GM12878 (cell line): Measurements from ENCODE around the gene FAM53B. TPM values are rescaled to one million over a fixed set of nuclear protein-coding genes. Genes with fewer than 3 reads are reported as not detected.

ENCODE experiments used
- ATAC-seq: fragments of 200-7000 bp; cut with Tn5 transposase; 3 replicates; pipeline ENCODE4 v1.9.1; 2020; ENCODE audit warnings: mild to moderate bottlenecking, moderate library complexity
- BruUV-seq: library from RNA; stranded (reverse); fragments of 400-500 nt; replicated peaks from 2 replicates; lab custom pipeline; 2021; lab: Mats Ljungman, UMichigan
- CTCF ChIA-PET: fragments of 300-600 bp; sonication (Branson Sonifier 250); formaldehyde crosslinking; extraction: SDS; loops from one replicate; lab custom pipeline; 2021; ENCODE audit warnings: inconsistent platforms; lab: Yijun Ruan, JAX
- POLR2A ChIA-PET: fragments of 350-600 bp; formaldehyde crosslinking; extraction: SDS; loops from one replicate; lab custom pipeline; 2021; ENCODE audit warnings: inconsistent platforms; lab: Charles Lee
- RAD21 ChIA-PET: fragments of 300-600 bp; sonication (Branson Sonifier 250); formaldehyde crosslinking; loops from one replicate; lab custom pipeline; 2023; ENCODE audit warnings: antibody characterized with exemption; ENCODE audit not compliant: unreplicated experiment; lab: Charles Lee
- SMC1A ChIA-PET: fragments of 300-600 bp; sonication (Branson Sonifier 250); formaldehyde crosslinking; loops from one replicate; lab custom pipeline; 2023; ENCODE audit not compliant: unreplicated experiment, uncharacterized antibody; lab: Charles Lee
- DNase-seq: peaks from one replicate; pipeline ENCODE4 v3.0.0-alpha.2; 2011; ENCODE audit warnings: low read depth, low spot score
- FAIRE-seq: peaks from 3 replicates; lab custom pipeline; 2011; peaks lifted over from hg19 to GRCh38; lab: Jason Lieb, UNC
- H2AFZ ChIP-seq: 2 replicates; pipeline ENCODE4 v1.6.0; 2011; ENCODE audit warnings: low read depth, low read length, control low read depth; ENCODE audit not compliant: control insufficient read depth
- H3K27ac ChIP-seq: 2 replicates; pipeline ENCODE4 v1.5.1; 2011; ENCODE audit warnings: control low read depth; ENCODE audit not compliant: control insufficient read depth, insufficient read depth
- H3K27me3 ChIP-seq, 2 experiments: replicated peaks in 1 of 2; 2 replicates each; pipeline versions ENCODE4 v1.6.0 to v1.6.1; 2011; ENCODE audit warnings: low read length in 1 of 2; ENCODE audit not compliant: control insufficient read depth in 2 of 2, insufficient read depth in 2 of 2
- H3K36me3 ChIP-seq, 2 experiments: 2 replicates each; pipeline ENCODE4 v1.5.1; 2011; ENCODE audit warnings: low read length in 1 of 2; ENCODE audit not compliant: control insufficient read depth in 2 of 2, insufficient read depth in 2 of 2
- H3K4me1 ChIP-seq: 2 replicates; pipeline ENCODE4 v1.6.1; 2011; ENCODE audit warnings: mild to moderate bottlenecking, low read length, moderate library complexity, mixed read lengths; ENCODE audit not compliant: control insufficient read depth, insufficient read depth
- H3K4me2 ChIP-seq: 2 replicates; pipeline ENCODE4 v1.6.0; 2011; ENCODE audit warnings: control low read depth; ENCODE audit not compliant: control insufficient read depth, insufficient read depth
- H3K4me3 ChIP-seq: fragments of 200-600 bp; sonication (generic); 2 replicates; pipeline ENCODE4 v1.5.1; 2016
- H3K79me2 ChIP-seq: 2 replicates; pipeline ENCODE4 v1.6.0; 2011; ENCODE audit warnings: low read length; ENCODE audit not compliant: control insufficient read depth, insufficient read depth
- H3K9ac ChIP-seq: 2 replicates; pipeline ENCODE4 v1.8.0; 2011; ENCODE audit warnings: low read length, control low read depth, mixed read lengths; ENCODE audit not compliant: control insufficient read depth, insufficient read depth
- H3K9me3 ChIP-seq: replicated peaks from 3 replicates; pipeline ENCODE4 v1.5.1; 2011; ENCODE audit warnings: mild to moderate bottlenecking, low read length; ENCODE audit not compliant: control insufficient read depth, insufficient read depth
- H4K20me1 ChIP-seq: 2 replicates; pipeline ENCODE4 v1.6.0; 2011; ENCODE audit not compliant: control insufficient read depth, insufficient read depth
- BRCA1 ChIP-seq: IDR thresholded peaks from 2 replicates; pipeline ENCODE4 v1.6.1; 2011; ENCODE audit warnings: low read depth, low read length, improper control_type of control experiment
- CBX5 ChIP-seq: sonication (generic); IDR thresholded peaks from 2 replicates; pipeline ENCODE4 v1.6.1; 2016; ENCODE audit warnings: low read depth, moderate library complexity, mild to moderate bottlenecking, inconsistent platforms
- ELK1 ChIP-seq: IDR thresholded peaks from 2 replicates; pipeline ENCODE4 v1.6.1; 2012; ENCODE audit warnings: low read depth, low read length, improper control_type of control experiment
- POLR2AphosphoS5 ChIP-seq: IDR thresholded peaks from 2 replicates; pipeline ENCODE4 v1.6.1; 2011; ENCODE audit warnings: mild to moderate bottlenecking, low read length, inconsistent platforms
- REST ChIP-seq: IDR thresholded peaks from 2 replicates; pipeline ENCODE4 v1.6.1; 2012; ENCODE audit warnings: mild to moderate bottlenecking, low read depth, low read length
- SRF ChIP-seq, 2 experiments: IDR thresholded peaks; 2 replicates each; pipeline ENCODE4 v1.6.1; 2011; ENCODE audit warnings: low read depth in 2 of 2, low read length in 2 of 2, mild to moderate bottlenecking in 1 of 2, moderate library complexity in 1 of 2
- SUZ12 ChIP-seq: fragments of 200-600 bp; sonication (generic); IDR thresholded peaks from one replicate; pipeline ENCODE4 v1.6.1; 2018; ENCODE audit warnings: antibody characterized with exemption, mild to moderate bottlenecking; ENCODE audit not compliant: unreplicated experiment
- TBL1XR1 ChIP-seq: IDR thresholded peaks from 2 replicates; pipeline ENCODE4 v1.6.1; 2012; ENCODE audit warnings: low read depth, low read length, improper control_type of control experiment
- ZNF622 ChIP-seq: fragments of 450-650 bp; IDR thresholded peaks from 2 replicates; pipeline ENCODE4 v1.6.1; 2017; ENCODE audit warnings: mild to moderate bottlenecking, inconsistent platforms
- WGBS: methylation state at CpG from one replicate; pipeline ENCODE4 v1.1.6; 2016; ENCODE audit warnings: low lambda C conversion rate; ENCODE audit not compliant: insufficient replicate concordance, insufficient coverage; ENCODE audit errors: missing lambda C conversion rate; 5-methylcytosine and 5-hydroxymethylcytosine counted together
- in situ Hi-C: fragments of 300-500 bp; cut with MboI; formaldehyde crosslinking; loops from 9 replicates; pipeline ENCODE4 v1.14.3; 2018; ENCODE audit warnings: mixed read lengths
- intact Hi-C: fragments of 100-400 bp; cut with micrococcal nuclease; formaldehyde crosslinking; loops from one replicate; pipeline ENCODE4 v1.14.2; 2022; ENCODE audit not compliant: unreplicated experiment
- polyA plus RNA-seq, 11 experiments: library from polyadenylated mRNA; depleted of rRNA in 4 of 11; unstranded in 6 of 11; stranded (reverse) in 5 of 11; fragments of >200 nt; fragmentation: Nextera tagmentation in 4 of 11; fragmentation: Illumina TruSeq in 1 of 11; extraction: Ambion mirVana in 4 of 11; extraction: Trizol in 1 of 11; gene quantifications; 1 replicate in 1 of 11; 2 replicates in 10 of 11; pipeline versions ENCODE4 v1.2.1 to v1.2.3, GENCODE V29; 2011 to 2016; ENCODE audit warnings: inconsistent platforms in 2 of 11, missing spikeins in 2 of 11, low read depth in 1 of 11
- total RNA-seq, 4 experiments: library from RNA; depleted of rRNA in 3 of 4; stranded (reverse); fragments of >200 nt in 3 of 4; fragmentation: Illumina TruSeq in 1 of 4; extraction: Trizol in 1 of 4; gene quantifications; 2 replicates each; pipeline versions ENCODE4 v1.2.1 to v1.2.3, GENCODE V29; 2013 to 2021

FAM53B gene
- total and polyA plus RNA-seq, 10 of the 15 experiments (the other 5 are each of a cell fraction or from before 2014, with no cell fraction given), result 0.05 to 26.3 (median 8.1) TPM

- TF ChIP-seq ELK1, result no peak
These were observed 38.8 kb downstream of the FAM53B start (continued) for GRCh38 chr10:124705381-124705740.

GRCh38 chr10:124704428-124705380, 39.5 kb downstream of the FAM53B start:
- no peak for TF ChIP-seq SRF (IDR thresholded peaks at IDR 0.05; ENCODE audit: low read depth in 2 of 2, low read length in 2 of 2)
- no peak for TF ChIP-seq POLR2AphosphoS5
- no peak for TF ChIP-seq REST
- no peak for TF ChIP-seq SUZ12
- no peak for TF ChIP-seq CBX5
- TF ChIP-seq BRCA1, result no peak
- TF ChIP-seq ZNF622, result no peak
- no peak for TF ChIP-seq TBL1XR1
- no peaks in the 10 kb centered on the region for H3K27me3 ChIP-seq
- no peak overlapping the region for H3K4me2 ChIP-seq
- BruUV-seq, result no TSS peak
- in situ Hi-C loops, result no loop called here
- CTCF ChIA-PET, result interaction anchor here (0.5 to 4.6 kb wide), 6 partner anchors 14 to 82 kb away, joined by 3 to 31 read pairs (median 3); partner anchors contain the start of gene FAM53B
- H3K36me3 ChIP-seq, result peaks cover 5 to 24% of the 10 kb centered on the region in 2 experiments; a peak in 3 of 4 replicates
- WGBS, result 63% methylated on average over 11 of the region's 11 CpGs
- H3K4me3 ChIP-seq, result no peak overlapping the region
- RAD21 ChIA-PET, result interaction anchor here (1.3 to 14.0 kb wide), 7 partner anchors 8 to 122 kb away, joined by 3 to 266 read pairs (median 6); no protein-coding TSS in a partner anchor
- no peak overlapping the region for H3K9ac ChIP-seq
- no peak overlapping the region for H2AFZ ChIP-seq
- SMC1A ChIA-PET, result interaction anchor here (0.7 to 5.0 kb wide), 5 partner anchors 14 to 44 kb away, joined by 3 to 38 read pairs (median 3); no protein-coding TSS in a partner anchor
- H3K27ac ChIP-seq, result no peak overlapping the region
- ATAC-seq (no peak), FAIRE-seq (no peak), DNase-seq (no peak)
- H3K79me2 ChIP-seq, result peaks cover 4% of the 10 kb centered on the region
- intact Hi-C loops, result no loop called here
- peaks cover 22% of the 10 kb centered on the region for H3K4me1 ChIP-seq
- H4K20me1 ChIP-seq, result no peaks in the 10 kb centered on the region
- H3K9me3 ChIP-seq, result no peaks in the 10 kb centered on the region
- POLR2A ChIA-PET, result interaction anchor here (0.6 to 1.8 kb wide), 4 partner anchors 9 to 1150 kb away, joined by 3 to 6 read pairs (median 6); no protein-coding TSS in a partner anchor
